GM18873 (cell line): Measurements from ENCODE around the gene POMT2.
A peak's percentile ranks its signal among the peaks of the same experiment; 100 is the strongest.
"Not testable (repeated sequence)": the region's sequence is repeated elsewhere in the genome, so short reads cannot be mapped to it uniquely, and the experiment has no call there.

Source experiments
- ATAC-seq: cut with Tn5 transposase; IDR thresholded peaks from one replicate; pipeline ENCODE4 v1.9.1; 2021; ENCODE audit warnings: mild to moderate bottlenecking, moderate library complexity, moderate number of reproducible peaks; ENCODE audit not compliant: unreplicated experiment, low FRiP score

POMT2 gene

DNA sequence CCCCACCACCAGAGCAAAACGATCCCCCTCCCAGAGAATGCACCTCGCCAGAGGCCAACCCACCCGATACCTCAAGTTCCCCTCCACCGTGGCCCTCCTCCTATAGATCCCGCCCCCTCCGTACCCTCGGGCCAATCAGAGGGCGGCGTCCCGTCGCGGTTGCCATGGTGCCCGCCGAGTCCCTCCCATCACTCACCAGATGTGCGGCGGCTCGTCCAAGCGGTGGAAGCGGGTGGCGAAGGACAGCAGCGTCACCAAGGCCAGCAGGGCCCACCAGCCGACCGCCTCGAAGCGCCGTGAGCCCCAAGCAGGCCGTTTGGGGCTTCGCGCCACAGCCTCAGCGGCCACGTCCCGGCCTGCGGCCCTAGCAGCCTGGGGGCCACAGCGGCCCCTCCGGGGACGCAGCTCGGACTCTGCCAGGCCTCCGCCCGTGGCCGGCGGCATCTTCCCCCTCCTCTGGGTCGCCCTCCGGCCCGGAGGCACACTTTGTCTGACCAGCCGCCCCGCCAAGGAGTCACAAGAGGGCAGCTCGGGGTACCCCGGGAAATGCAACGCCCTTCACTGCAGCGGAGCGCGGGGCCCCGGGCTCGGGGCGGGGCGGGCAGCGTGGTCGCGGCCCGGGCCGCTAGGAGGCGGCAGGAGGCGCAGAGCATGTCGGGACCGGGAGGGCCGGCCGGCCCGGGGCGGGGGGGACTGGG, at the start of gene POMT2:
POMT2 (minus strand) TSS at position 646 of the 698 bp plus-strand sequence; CDS start at position 444, 202 bp downstream.
- ATAC-seq: peak; percentile 50

GRCh38 chr14:77369285-77369684, 48.6 kb upstream of the POMT2 start:
- no peak for ATAC-seq

GRCh38 chr14:77364146-77364545, 43.5 kb upstream of the POMT2 start:
- ATAC-seq: no peak

- no peak for ATAC-seq
Observed at GRCh38 chr14:77359626-77360025, 38.9 kb upstream of the POMT2 start.

DNA sequence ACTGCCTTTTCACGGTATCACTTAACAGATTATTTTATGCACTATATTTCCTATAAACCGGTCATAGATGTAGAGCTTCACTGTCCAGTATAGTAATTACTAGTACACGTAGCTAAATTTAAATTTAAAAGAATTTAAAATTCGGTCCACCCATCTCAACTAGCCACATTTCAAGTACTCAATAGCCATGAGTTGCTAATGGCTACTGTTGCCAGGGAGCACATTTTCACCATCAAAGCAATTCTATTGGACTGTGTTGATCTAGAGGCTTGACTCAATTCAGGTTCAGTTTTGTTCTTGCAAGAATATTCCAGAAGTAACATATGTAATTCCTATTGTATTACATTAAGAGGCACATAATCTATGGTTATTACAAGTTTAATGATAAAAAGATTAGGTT, 36.2 kb upstream of the POMT2 start:
- ATAC-seq: no peak

DNA sequence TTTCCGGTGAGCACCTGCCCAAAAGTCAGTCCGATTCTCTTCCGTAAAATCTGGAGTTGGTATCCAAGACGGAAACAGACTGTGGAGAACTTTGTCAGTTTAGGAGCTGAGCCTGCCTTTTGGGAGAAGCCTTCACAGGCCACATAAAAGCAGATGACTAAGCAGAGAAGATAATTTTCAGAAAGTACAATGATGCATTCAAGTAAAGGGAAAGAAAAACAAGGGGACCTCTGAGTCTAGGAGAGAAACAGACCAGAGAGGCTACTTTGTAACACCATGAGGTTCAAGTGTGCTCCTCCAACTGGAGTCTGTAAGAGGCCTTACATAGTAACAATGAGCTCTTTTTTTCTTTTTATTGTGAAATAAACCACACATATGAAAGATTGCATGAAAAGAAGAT, 35.1 kb upstream of the POMT2 start:
- no peak for ATAC-seq

DNA sequence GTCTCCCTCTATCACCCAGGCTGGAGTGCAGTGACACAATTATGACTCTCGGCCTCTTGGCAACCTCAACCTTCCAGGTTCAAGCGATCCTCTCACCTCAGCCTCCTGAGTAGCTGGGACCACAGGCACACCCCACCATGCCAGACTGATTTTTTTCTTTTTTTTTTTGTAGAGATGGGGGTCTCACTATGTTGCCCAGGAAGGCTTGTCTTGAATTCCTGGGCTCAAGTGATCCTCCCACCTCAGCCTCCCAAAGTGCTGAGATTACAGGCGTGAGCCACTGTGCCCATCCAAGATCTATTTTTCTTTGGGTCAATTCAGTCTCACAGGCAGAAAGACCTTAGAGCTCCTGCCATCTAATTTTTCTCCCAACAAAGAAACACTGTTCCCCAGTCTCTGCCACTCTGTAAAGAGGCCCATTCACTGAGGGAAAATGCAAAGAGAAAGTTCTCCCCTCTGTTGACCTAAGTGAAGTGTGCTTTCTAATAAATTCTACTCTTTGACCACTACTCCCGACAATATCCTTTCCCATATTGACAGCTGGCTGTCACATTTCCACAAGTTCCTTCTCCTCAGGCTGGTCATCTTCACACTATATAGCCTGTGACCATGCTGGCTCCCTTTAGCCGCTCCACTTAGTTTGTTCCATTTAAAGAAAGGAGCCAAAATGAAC, 32.9 kb upstream of the POMT2 start:
- ATAC-seq: no peak

GRCh38 chr14:77347751-77348150, 27.1 kb upstream of the POMT2 start:
- no peak for ATAC-seq

GRCh38 chr14:77346495-77346894, 25.8 kb upstream of the POMT2 start:
- ATAC-seq: no peak

DNA sequence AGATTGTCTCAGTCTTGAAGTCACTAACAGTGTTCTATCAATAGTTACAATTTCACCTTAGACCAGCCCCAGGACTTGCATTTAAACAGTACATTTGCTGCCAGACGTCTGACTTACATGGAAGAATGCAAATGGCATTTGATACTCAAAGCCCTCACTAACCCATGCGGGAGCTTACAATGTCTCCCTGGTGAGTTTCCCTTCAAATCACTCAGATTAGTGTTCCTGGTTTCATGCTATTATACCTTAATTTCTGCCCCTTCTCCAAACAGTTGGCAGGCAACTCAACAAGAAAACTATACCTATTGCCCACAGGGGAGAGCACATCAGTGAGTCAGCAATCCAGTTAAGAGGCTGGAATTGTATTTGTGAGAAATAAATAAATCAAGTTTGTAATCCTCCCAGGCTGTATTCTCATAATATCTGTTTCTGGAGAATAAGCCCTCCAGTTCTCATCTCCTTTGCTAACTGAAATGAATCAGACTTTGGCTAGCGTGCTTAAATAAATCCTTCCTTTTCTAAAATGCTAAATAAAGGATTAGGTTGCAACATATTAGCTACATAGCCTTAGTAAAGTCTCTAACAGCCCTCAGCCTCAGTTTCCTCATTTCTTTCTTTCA, 23.8 kb upstream of the POMT2 start:
- ATAC-seq: no peak

GRCh38 chr14:77343662-77344061, 23.0 kb upstream of the POMT2 start:
- ATAC-seq: no peak

- ATAC-seq: no peak
Observed at GRCh38 chr14:77342726-77343397, 22.2 kb upstream of the POMT2 start.

DNA sequence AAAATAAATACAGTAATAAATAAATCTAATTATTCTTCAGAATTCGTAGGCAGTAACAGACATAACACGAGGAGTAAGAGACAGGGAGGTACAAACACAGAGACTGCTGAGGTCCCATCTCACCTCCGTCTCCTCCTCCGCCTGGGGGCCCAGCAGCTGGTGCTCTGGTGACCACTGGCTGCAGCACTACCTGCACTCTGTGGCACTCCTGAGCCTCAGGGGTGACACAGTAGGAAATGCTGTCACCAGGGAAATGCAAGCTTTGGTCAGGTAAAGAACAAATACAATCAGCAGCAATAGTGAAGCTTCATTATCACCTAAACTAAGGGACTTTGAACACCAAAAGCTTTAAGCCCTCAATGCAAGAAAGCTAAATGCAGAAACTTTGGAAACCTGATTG, 19.7 kb upstream of the POMT2 start:
- ATAC-seq: no peak

DNA sequence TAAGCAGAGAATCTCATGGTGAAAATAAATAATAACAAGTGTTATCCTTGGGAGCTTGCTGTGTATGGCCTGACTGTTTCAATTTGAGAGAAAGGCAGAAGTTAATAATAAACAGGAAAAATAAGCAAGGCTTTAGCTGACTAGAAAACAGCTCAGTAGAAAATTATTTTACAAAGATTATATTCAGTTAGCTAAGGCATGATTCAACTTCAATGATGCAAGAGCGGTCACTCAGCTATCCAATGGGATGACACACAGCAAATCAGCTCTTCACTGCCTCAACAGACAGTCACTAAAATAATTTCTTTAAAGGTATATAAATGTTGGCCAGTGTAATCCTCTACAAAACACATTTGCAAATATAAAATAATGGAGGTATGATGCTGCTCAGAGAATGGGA, 18.7 kb upstream of the POMT2 start:
- no peak for ATAC-seq

DNA sequence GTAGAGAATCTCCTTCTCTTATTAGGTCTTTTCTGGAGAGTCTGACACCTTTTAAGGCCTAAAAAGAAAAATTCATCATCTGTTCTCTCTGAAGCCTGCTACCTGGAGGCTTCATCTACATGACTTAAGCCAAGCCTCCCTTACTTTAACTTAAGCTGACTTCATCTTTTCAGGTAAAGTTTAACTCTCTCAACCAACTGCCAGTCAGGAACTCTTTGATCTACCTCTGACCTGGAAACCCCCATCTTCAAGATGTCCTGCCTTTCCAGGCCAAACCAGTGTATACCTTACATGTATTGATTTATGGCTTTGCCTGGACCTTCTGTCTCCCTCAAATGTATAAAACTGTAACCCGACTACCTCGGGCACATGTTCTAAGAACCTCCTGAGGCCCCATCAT, 17.6 kb upstream of the POMT2 start:
- no peak for ATAC-seq

- ATAC-seq: no peak
Observed at GRCh38 chr14:77337880-77338279, 17.2 kb upstream of the POMT2 start.

DNA sequence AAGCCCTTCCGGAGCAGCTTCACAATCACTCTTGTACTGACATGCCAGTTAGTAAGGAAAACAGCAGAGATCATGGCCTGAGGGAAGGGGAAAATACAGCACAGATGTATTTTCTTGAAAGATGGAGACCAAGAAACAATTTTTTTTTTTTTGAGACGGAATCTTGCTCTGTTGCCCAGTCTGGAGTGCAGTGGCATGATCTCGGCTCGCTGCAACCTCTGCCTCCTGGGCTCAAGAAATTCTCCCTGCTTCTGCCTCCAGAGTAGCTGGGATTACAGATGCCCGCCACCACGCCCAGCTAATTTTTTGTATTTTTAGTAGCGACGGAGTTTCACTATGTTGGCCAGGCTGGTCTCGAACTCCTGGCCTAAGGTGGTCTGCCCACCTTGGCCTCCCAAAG, 16.6 kb upstream of the POMT2 start:
- ATAC-seq: not testable (repeated sequence)

GRCh38 chr14:77335576-77335975, 14.9 kb upstream of the POMT2 start:
- no peak for ATAC-seq

DNA sequence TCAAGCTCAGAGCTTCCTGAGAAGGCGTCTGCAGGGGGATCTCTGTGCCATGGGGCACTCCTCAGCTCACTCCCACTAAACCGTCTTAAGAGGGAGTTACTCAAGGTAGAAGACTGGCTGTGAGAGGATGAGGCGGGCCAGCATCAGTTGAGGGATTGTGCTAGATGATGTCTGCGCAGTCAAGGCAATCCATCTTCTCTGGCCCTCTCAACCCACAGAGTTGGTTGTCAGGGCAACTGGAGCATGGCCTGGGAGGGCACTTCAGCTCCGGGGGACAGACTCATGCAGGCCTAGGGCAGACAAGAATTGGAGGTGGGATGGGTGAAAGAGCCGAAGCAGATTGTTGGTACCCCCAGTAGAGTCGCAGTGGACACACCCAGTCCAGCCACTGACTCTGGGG, 9.2 kb upstream of the POMT2 start:
- no peak for ATAC-seq

- no peak for ATAC-seq
Observed at GRCh38 chr14:77327111-77327510, 6.4 kb upstream of the POMT2 start.

DNA sequence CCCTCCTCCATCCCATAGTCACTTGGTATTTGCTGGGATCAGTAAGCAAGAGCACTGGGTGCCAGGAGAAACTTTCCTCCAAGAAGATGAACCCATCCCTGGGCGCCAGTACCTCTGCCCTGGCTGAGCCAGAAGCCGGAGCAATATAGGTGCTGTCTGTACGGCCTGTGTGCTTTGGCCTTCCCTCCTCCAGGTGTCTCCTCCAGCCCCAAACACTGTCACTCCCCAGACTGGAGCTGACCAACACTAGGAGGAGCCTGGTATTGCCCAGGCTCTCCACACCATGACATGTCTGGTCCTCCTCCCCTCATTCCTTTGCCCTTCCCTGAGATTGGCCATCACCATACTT, 5.0 kb upstream of the POMT2 start:
- no peak for ATAC-seq
